BLaER1 (cell line): ENCODE data around the gene OR5B21.

Experiments
- H3K27ac ChIP-seq: shearing (Covaris generic); formaldehyde crosslinking; 2 replicates; pipeline ENCODE4 v1.8.1; 2022
- H3K27me3 ChIP-seq: shearing (Covaris generic); formaldehyde crosslinking; 2 replicates; pipeline ENCODE4 v1.8.1; 2022
- H3K36me3 ChIP-seq: shearing (Covaris generic); formaldehyde crosslinking; 2 replicates; pipeline ENCODE4 v1.8.1; 2022
- H3K4me1 ChIP-seq: shearing (Covaris generic); formaldehyde crosslinking; 2 replicates; pipeline ENCODE4 v1.8.1; 2022
- H3K4me2 ChIP-seq: shearing (Covaris generic); formaldehyde crosslinking; 2 replicates; pipeline ENCODE4 v1.8.1; 2022
- H3K4me3 ChIP-seq: shearing (Covaris generic); formaldehyde crosslinking; 2 replicates; pipeline ENCODE4 v1.8.1; 2022
- H3K9ac ChIP-seq: shearing (Covaris generic); formaldehyde crosslinking; 2 replicates; pipeline ENCODE4 v1.8.1; 2022
- H3K9me3 ChIP-seq: shearing (Covaris generic); formaldehyde crosslinking; 2 replicates; pipeline ENCODE4 v1.8.1; 2022
- H4K20me1 ChIP-seq: shearing (Covaris generic); formaldehyde crosslinking; 2 replicates; pipeline ENCODE4 v1.8.1; 2022
- Cebpa-rat ChIP-seq: shearing (Covaris generic); IDR thresholded peaks from 2 replicates; pipeline ENCODE4 v1.8.1; 2022

The OR5B21 gene

GRCh38 chr11:58498464-58498863 is 9.4 kb downstream of the OR5B21 start:
- no peaks in the 10 kb centered on the region for H3K36me3 ChIP-seq
- peak overlapping the region; percentile 16; the same call in 1 of the 2 replicates for H3K4me2 ChIP-seq
- no peak overlapping the region for H3K9ac ChIP-seq
- no peaks in the 10 kb centered on the region for H4K20me1 ChIP-seq
- H3K9me3 ChIP-seq = no peaks in the 10 kb centered on the region
- no peaks in the 10 kb centered on the region for H3K27me3 ChIP-seq
- H3K4me1 ChIP-seq = peaks cover 37% of the 10 kb centered on the region
- H3K27ac ChIP-seq = 0 out of 2 replicates have a peak overlapping the region, but pooled peaks have one; percentile 30
- no peak for TF ChIP-seq Cebpa-rat
- H3K4me3 ChIP-seq = no peak overlapping the region

- no peak for TF ChIP-seq Cebpa-rat
Observed at GRCh38 chr11:58497951-58498350, 10.0 kb downstream of the OR5B21 start.

GRCh38 chr11:58495906-58496305 is 12.0 kb downstream of the OR5B21 start:
- peaks cover 39% of the 10 kb centered on the region for H3K4me1 ChIP-seq
- no peaks in the 10 kb centered on the region for H3K27me3 ChIP-seq
- H4K20me1 ChIP-seq = no peaks in the 10 kb centered on the region
- no peak overlapping the region for H3K27ac ChIP-seq
- H3K9me3 ChIP-seq = no peaks in the 10 kb centered on the region
- no peak for TF ChIP-seq Cebpa-rat
- no peak overlapping the region for H3K4me2 ChIP-seq
- H3K4me3 ChIP-seq = no peak overlapping the region
- no peaks in the 10 kb centered on the region for H3K36me3 ChIP-seq
- no peak overlapping the region for H3K9ac ChIP-seq

More at GRCh38 chr11:58497951-58498350, 10.0 kb downstream of the OR5B21 start:
- no peaks in the 10 kb centered on the region for H3K27me3 ChIP-seq
- H3K9me3 ChIP-seq = no peaks in the 10 kb centered on the region
- H3K4me1 ChIP-seq = peaks cover 39% of the 10 kb centered on the region
- H4K20me1 ChIP-seq = no peaks in the 10 kb centered on the region
- H3K36me3 ChIP-seq = no peaks in the 10 kb centered on the region
- 0 out of 2 replicates have a peak overlapping the region, but pooled peaks have one; percentile 30 for H3K27ac ChIP-seq
- H3K4me3 ChIP-seq = no peak overlapping the region
- H3K9ac ChIP-seq = no peak overlapping the region
- peak overlapping the region; percentile 16; the same call in 1 of the 2 replicates for H3K4me2 ChIP-seq

GRCh38 chr11:58494101-58494500 is 13.8 kb downstream of the OR5B21 start:
- no peak for TF ChIP-seq Cebpa-rat
- H3K4me2 ChIP-seq = peak overlapping the region; percentile 31
- H3K27me3 ChIP-seq = no peaks in the 10 kb centered on the region
- no peak overlapping the region for H3K27ac ChIP-seq
- H3K9ac ChIP-seq = no peak overlapping the region
- no peaks in the 10 kb centered on the region for H3K9me3 ChIP-seq
- peaks cover 39% of the 10 kb centered on the region for H3K4me1 ChIP-seq
- no peaks in the 10 kb centered on the region for H4K20me1 ChIP-seq
- H3K36me3 ChIP-seq = no peaks in the 10 kb centered on the region
- H3K4me3 ChIP-seq = no peak overlapping the region

- H3K4me3 ChIP-seq = no peak overlapping the region
- H4K20me1 ChIP-seq = no peaks in the 10 kb centered on the region
- no peak for TF ChIP-seq Cebpa-rat
- no peaks in the 10 kb centered on the region for H3K27me3 ChIP-seq
- H3K36me3 ChIP-seq = no peaks in the 10 kb centered on the region
- no peak overlapping the region for H3K27ac ChIP-seq
- no peak overlapping the region for H3K9ac ChIP-seq
- H3K4me1 ChIP-seq = peaks cover 38% of the 10 kb centered on the region
- peak overlapping the region; percentile 31 for H3K4me2 ChIP-seq
- H3K9me3 ChIP-seq = no peaks in the 10 kb centered on the region
Observed at GRCh38 chr11:58493676-58494075, 14.2 kb downstream of the OR5B21 start.

GRCh38 chr11:58490827-58491226 is 17.1 kb downstream of the OR5B21 start:
- Histone ChIP-seq H3K9ac (no peak overlapping the region), H3K27ac (no peak overlapping the region), H3K27me3 (no peaks in the 10 kb centered on the region), H4K20me1 (no peaks in the 10 kb centered on the region), H3K36me3 (no peaks in the 10 kb centered on the region), H3K4me3 (no peak overlapping the region), H3K4me2 (no peak overlapping the region), H3K4me1 (peaks cover 25% of the 10 kb centered on the region), H3K9me3 (no peaks in the 10 kb centered on the region)
- no peak for TF ChIP-seq Cebpa-rat

GRCh38 chr11:58487170-58487569 is 20.7 kb downstream of the OR5B21 start:
- no peak for TF ChIP-seq Cebpa-rat
- H3K9ac ChIP-seq = no peak overlapping the region
- H3K4me1 ChIP-seq = no peaks in the 10 kb centered on the region

GRCh38 chr11:58485961-58486360 is 21.9 kb downstream of the OR5B21 start:
- H3K27me3 ChIP-seq = no peaks in the 10 kb centered on the region
- no peak overlapping the region for H3K27ac ChIP-seq
- no peaks in the 10 kb centered on the region for H3K36me3 ChIP-seq
- no peaks in the 10 kb centered on the region for H3K9me3 ChIP-seq
- no peak overlapping the region for H3K9ac ChIP-seq
- H4K20me1 ChIP-seq = no peaks in the 10 kb centered on the region
- H3K4me1 ChIP-seq = no peaks in the 10 kb centered on the region
- no peak overlapping the region for H3K4me2 ChIP-seq
- no peak for TF ChIP-seq Cebpa-rat
- H3K4me3 ChIP-seq = no peak overlapping the region

More at GRCh38 chr11:58487170-58487569, 20.7 kb downstream of the OR5B21 start:
- no peak overlapping the region for H3K4me2 ChIP-seq
- H3K4me3 ChIP-seq = no peak overlapping the region
- no peak overlapping the region for H3K27ac ChIP-seq
- H3K9me3 ChIP-seq = no peaks in the 10 kb centered on the region
- H3K36me3 ChIP-seq = no peaks in the 10 kb centered on the region
- H4K20me1 ChIP-seq = no peaks in the 10 kb centered on the region
- H3K27me3 ChIP-seq = no peaks in the 10 kb centered on the region

GRCh38 chr11:58471892-58472291 is 36.0 kb downstream of the OR5B21 start:
- Histone ChIP-seq H3K9ac (no peak overlapping the region), H3K27ac (no peak overlapping the region), H3K4me3 (no peak overlapping the region), H3K4me1 (no peaks in the 10 kb centered on the region), H3K27me3 (no peaks in the 10 kb centered on the region), H3K9me3 (peaks cover 14% of the 10 kb centered on the region), H3K4me2 (no peak overlapping the region), H4K20me1 (no peaks in the 10 kb centered on the region), H3K36me3 (no peaks in the 10 kb centered on the region)
- no peak for TF ChIP-seq Cebpa-rat

- Histone ChIP-seq H3K27me3 (no peaks in the 10 kb centered on the region), H3K9ac (no peak overlapping the region), H3K36me3 (no peaks in the 10 kb centered on the region), H3K4me3 (no peak overlapping the region), H3K9me3 (peaks cover 4% of the 10 kb centered on the region), H3K4me2 (no peak overlapping the region), H3K27ac (no peak overlapping the region), H3K4me1 (no peaks in the 10 kb centered on the region), H4K20me1 (no peaks in the 10 kb centered on the region)
- TF ChIP-seq Cebpa-rat = no peak
Observed at GRCh38 chr11:58466293-58466692, 41.6 kb downstream of the OR5B21 start.

GRCh38 chr11:58465690-58466089 is 42.2 kb downstream of the OR5B21 start:
- no peaks in the 10 kb centered on the region for H4K20me1 ChIP-seq
- 0 out of 2 replicates have a peak, but pooled peaks have one; percentile 15 for TF ChIP-seq Cebpa-rat
- no peak overlapping the region for H3K9ac ChIP-seq
- no peak overlapping the region for H3K4me2 ChIP-seq
- no peak overlapping the region for H3K27ac ChIP-seq
- H3K9me3 ChIP-seq = no peaks in the 10 kb centered on the region
- no peak overlapping the region for H3K4me3 ChIP-seq
- no peaks in the 10 kb centered on the region for H3K4me1 ChIP-seq
- no peaks in the 10 kb centered on the region for H3K27me3 ChIP-seq
- no peaks in the 10 kb centered on the region for H3K36me3 ChIP-seq
